H9 (cell line): ENCODE measurements around the gene IGFBP3. TPM values are rescaled to one million over a fixed set of nuclear protein-coding genes. Genes with fewer than 3 reads are reported as not detected.

ENCODE experiments used
- DNase-seq: peaks from one replicate; pipeline ENCODE4 v3.0.0-alpha.2; 2017
- H2AFZ ChIP-seq: one replicate; pipeline ENCODE4 v1.6.1; 2013; ENCODE audit warnings: mild to moderate bottlenecking, low read length, control low read depth, moderate library complexity
- H2AK5ac ChIP-seq: 2 replicates; pipeline ENCODE4 v1.6.1; 2013; ENCODE audit warnings: low read length, control low read depth, mixed read lengths; ENCODE audit not compliant: insufficient read length
- H2BK120ac ChIP-seq: one replicate; pipeline ENCODE4 v1.6.1; 2013; ENCODE audit warnings: low read depth, mild to moderate bottlenecking, low read length, control low read depth, inconsistent platforms; ENCODE audit not compliant: poor library complexity, severe bottlenecking
- H2BK12ac ChIP-seq: 2 replicates; pipeline ENCODE4 v1.6.1; 2013; ENCODE audit warnings: low read length, control low read depth, mixed read lengths, low read depth; ENCODE audit not compliant: insufficient read length
- H2BK15ac ChIP-seq: 2 replicates; pipeline ENCODE4 v1.6.1; 2013; ENCODE audit warnings: low read depth, low read length, control low read depth
- H2BK20ac ChIP-seq: one replicate; pipeline ENCODE4 v1.6.1; 2013; ENCODE audit warnings: low read depth, mild to moderate bottlenecking, low read length, control low read depth, inconsistent platforms; ENCODE audit not compliant: poor library complexity, severe bottlenecking
- H2BK5ac ChIP-seq: 2 replicates; pipeline ENCODE4 v1.6.1; 2013; ENCODE audit warnings: low read length, control low read depth, mixed read lengths; ENCODE audit not compliant: insufficient read length
- H3K14ac ChIP-seq: 2 replicates; pipeline ENCODE4 v1.6.1; 2013; ENCODE audit warnings: low read length, control low read depth; ENCODE audit not compliant: insufficient read depth
- H3K18ac ChIP-seq: 2 replicates; pipeline ENCODE4 v1.6.1; 2013; ENCODE audit warnings: low read depth, mild to moderate bottlenecking, mixed read lengths, low read length, control low read depth; ENCODE audit not compliant: insufficient read length
- H3K23ac ChIP-seq: 2 replicates; pipeline ENCODE4 v1.6.1; 2013; ENCODE audit warnings: low read length, control low read depth, mixed read lengths, low read depth; ENCODE audit not compliant: insufficient read length
- H3K23me2 ChIP-seq: 2 replicates; pipeline ENCODE4 v1.6.1; 2013; ENCODE audit warnings: low read depth, mild to moderate bottlenecking, mixed read lengths, low read length, control low read depth; ENCODE audit not compliant: insufficient read length, poor library complexity, severe bottlenecking
- H3K27ac ChIP-seq: 2 replicates; pipeline ENCODE4 v1.5.1; 2013; ENCODE audit warnings: low read length, control low read depth, mixed read lengths, low read depth; ENCODE audit not compliant: insufficient read length
- H3K27me3 ChIP-seq: 2 replicates; pipeline ENCODE4 v1.6.1; 2013; ENCODE audit warnings: low read length, control low read depth, inconsistent platforms; ENCODE audit not compliant: insufficient read depth
- H3K4ac ChIP-seq: 2 replicates; pipeline ENCODE4 v1.6.1; 2013; ENCODE audit warnings: low read depth, mild to moderate bottlenecking, control low read depth, inconsistent platforms, low read length, moderate library complexity
- H3K4me1 ChIP-seq: 2 replicates; pipeline ENCODE4 v1.6.1; 2013; ENCODE audit warnings: low read length, control low read depth, inconsistent platforms; ENCODE audit not compliant: insufficient read depth
- H3K4me2 ChIP-seq: 2 replicates; pipeline ENCODE4 v1.6.1; 2013; ENCODE audit warnings: low read length, control low read depth, mixed read lengths; ENCODE audit not compliant: insufficient read length, insufficient read depth
- H3K56ac ChIP-seq: 2 replicates; pipeline ENCODE4 v1.6.1; 2013; ENCODE audit warnings: low read depth, mild to moderate bottlenecking, mixed read lengths, low read length, control low read depth; ENCODE audit not compliant: insufficient read length
- H3K79me1 ChIP-seq: 2 replicates; pipeline ENCODE4 v1.6.1; 2013; ENCODE audit warnings: low read depth, mild to moderate bottlenecking, moderate library complexity, low read length, control low read depth, inconsistent platforms; ENCODE audit not compliant: insufficient read depth, poor library complexity, severe bottlenecking
- H3K79me2 ChIP-seq: 2 replicates; pipeline ENCODE4 v1.6.1; 2013; ENCODE audit warnings: low read length, control low read depth, inconsistent platforms; ENCODE audit not compliant: insufficient read depth
- H3K9ac ChIP-seq: 2 replicates; pipeline ENCODE4 v1.6.1; 2013; ENCODE audit warnings: low read length, control low read depth, mixed read lengths; ENCODE audit not compliant: insufficient read length; ENCODE audit errors: extremely low read depth
- H3K9me3 ChIP-seq: one replicate; pipeline ENCODE4 v1.6.1; 2013; ENCODE audit warnings: low read depth, low read length, inconsistent platforms; ENCODE audit not compliant: control insufficient read depth
- H3T11ph ChIP-seq: one replicate; pipeline ENCODE4 v1.6.1; 2013; ENCODE audit warnings: mild to moderate bottlenecking, low read length, control low read depth, inconsistent platforms
- H4K20me1 ChIP-seq: one replicate; pipeline ENCODE4 v1.6.1; 2013; ENCODE audit not compliant: control insufficient read depth, insufficient read length, insufficient read depth
- H4K5ac ChIP-seq: 2 replicates; pipeline ENCODE4 v1.6.1; 2013; ENCODE audit warnings: low read depth, mild to moderate bottlenecking, mixed read lengths, low read length, control low read depth; ENCODE audit not compliant: insufficient read length
- H4K8ac ChIP-seq: replicated peaks from 2 replicates; pipeline ENCODE4 v1.6.1; 2013; ENCODE audit warnings: low read length, control low read depth, mixed read lengths, low read depth; ENCODE audit not compliant: insufficient read length
- H4K91ac ChIP-seq: 2 replicates; pipeline ENCODE4 v1.6.1; 2013; ENCODE audit warnings: low read depth, mild to moderate bottlenecking, moderate library complexity, mixed read lengths, low read length, control low read depth; ENCODE audit not compliant: insufficient read length
- H3K27ac Mint-ChIP-seq, 3 experiments: 2 replicates in 2 of 3; 3 replicates in 1 of 3; pipeline ENCODE4 v1.8.0; 2020 to 2021; ENCODE audit warnings: mixed read lengths in 3 of 3, mild to moderate bottlenecking in 1 of 3, moderate library complexity in 1 of 3
- H3K27me3 Mint-ChIP-seq: 2 replicates; pipeline ENCODE4 v1.8.0; 2021; ENCODE audit warnings: low read depth, mild to moderate bottlenecking, moderate library complexity, mixed read lengths
- H3K36me3 Mint-ChIP-seq, 3 experiments: 2 replicates in 2 of 3; 3 replicates in 1 of 3; pipeline ENCODE4 v1.8.0; 2020 to 2021; ENCODE audit warnings: low read depth in 3 of 3, mixed read lengths in 3 of 3; ENCODE audit not compliant: insufficient read depth in 1 of 3
- H3K4me1 Mint-ChIP-seq, 2 experiments: 2 replicates each; pipeline ENCODE4 v1.8.0; 2020; ENCODE audit warnings: mixed read lengths in 2 of 2
- H3K4me3 Mint-ChIP-seq, 2 experiments: 2 replicates in 1 of 2; 3 replicates in 1 of 2; pipeline ENCODE4 v1.8.0; 2020 to 2021; ENCODE audit warnings: mild to moderate bottlenecking in 2 of 2, mixed read lengths in 2 of 2, moderate library complexity in 1 of 2
- H3K9me3 Mint-ChIP-seq, 2 experiments: 2 replicates in 1 of 2; 3 replicates in 1 of 2; pipeline ENCODE4 v1.8.0; 2020; ENCODE audit warnings: mild to moderate bottlenecking in 2 of 2, mixed read lengths in 2 of 2, moderate library complexity in 1 of 2
- CTCF ChIP-seq: fragments of 200-600 bp; sonication (generic); conservative IDR thresholded peaks from 3 replicates; pipeline ENCODE4 v1.8.0; 2021; ENCODE audit warnings: antibody characterized with exemption, mild to moderate bottlenecking
- WGBS: extraction: QIAGEN DNeasy Blood & Tissue Kit; methylation state at CpG from one replicate; pipeline ENCODE4 v1.1.7; 2013; ENCODE audit warnings: missing lambda C conversion rate, low lambda C conversion rate, mixed read lengths; ENCODE audit not compliant: insufficient read length; ENCODE audit errors: extremely low coverage; 5-methylcytosine and 5-hydroxymethylcytosine counted together
- total RNA-seq: library from RNA; stranded (reverse); gene quantifications from 2 replicates; pipeline ENCODE4 v1.2.1, GENCODE V29; 2021

The IGFBP3 gene
- total RNA-seq, 1 experiment from 2014 or later, result 10.0 TPM

DNA sequence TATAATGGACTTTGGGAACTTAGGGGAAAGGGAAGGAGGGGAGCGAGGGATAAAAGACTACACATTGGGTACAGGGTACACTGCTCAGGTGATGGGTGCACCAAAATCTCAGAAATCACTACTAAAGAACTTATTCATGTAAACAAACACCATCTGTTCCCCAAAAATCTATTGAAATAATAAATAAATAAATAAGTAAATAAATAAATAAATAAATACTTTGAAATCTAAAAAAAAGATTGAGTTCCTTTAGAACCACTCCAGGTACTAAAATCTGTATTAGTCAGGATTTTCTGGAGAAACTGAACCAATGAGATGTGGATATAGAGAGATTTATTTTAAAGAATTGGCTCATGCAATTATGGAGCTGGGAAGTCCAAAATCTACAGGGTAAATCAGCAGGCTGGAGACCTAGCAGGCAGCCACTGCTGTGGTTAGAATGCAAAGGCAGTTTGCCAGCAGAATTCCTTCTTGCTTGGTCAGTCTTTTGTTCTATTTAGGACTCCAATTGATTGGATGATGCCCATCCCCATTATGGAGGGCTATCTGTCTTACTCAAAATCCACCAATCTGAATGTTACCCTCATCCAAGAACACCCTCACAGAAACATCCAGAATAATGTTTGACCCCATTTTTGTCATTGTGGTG, 23.9 kb downstream of the IGFBP3 start:
- Histone ChIP-seq H3K56ac (no peak overlapping the region), H2BK15ac (no peak overlapping the region), H4K5ac (no peak overlapping the region)

More for the DNA sequence above, 23.9 kb downstream of the IGFBP3 start:
- no peaks in the 10 kb centered on the region for H3K79me1 ChIP-seq
- H3K4me1 ChIP-seq, result no peaks in the 10 kb centered on the region
- TF ChIP-seq CTCF, result no peak
- no peak for DNase-seq
- no peak overlapping the region for H3K4me3 Mint-ChIP-seq
- no peak overlapping the region for H3T11ph ChIP-seq
- H3K4ac ChIP-seq, result no peak overlapping the region
- H2AFZ ChIP-seq, result no peak overlapping the region
- no peaks in the 10 kb centered on the region for H4K20me1 ChIP-seq
- H3K9ac ChIP-seq, result no peak overlapping the region
- no peak overlapping the region for H3K4me2 ChIP-seq
- H3K27me3 Mint-ChIP-seq, result peaks cover 34% of the 10 kb centered on the region
- H3K14ac ChIP-seq, result no peak overlapping the region
- H3K23me2 ChIP-seq, result no peaks in the 10 kb centered on the region
- H2BK120ac ChIP-seq, result no peak overlapping the region
- H3K4me1 Mint-ChIP-seq, result no peaks in the 10 kb centered on the region
- 0 out of 2 replicates have a peak, but pooled peaks cover 2% of the 10 kb centered on the region for H3K27me3 ChIP-seq
- no peak overlapping the region for H3K23ac ChIP-seq
- H2AK5ac ChIP-seq, result no peak overlapping the region
- no peak overlapping the region for H3K27ac ChIP-seq
- WGBS, result no CpG with 5 or more reads among the region's 1 CpG
- no peaks in the 10 kb centered on the region for H3K79me2 ChIP-seq
- no peak overlapping the region for H4K91ac ChIP-seq
- H3K9me3 ChIP-seq, result no peaks in the 10 kb centered on the region
- H3K9me3 Mint-ChIP-seq, result no peaks in the 10 kb centered on the region; a peak in 1 of 5 replicates
- H2BK12ac ChIP-seq, result no peak overlapping the region
- no peak overlapping the region for H4K8ac ChIP-seq
- H3K36me3 Mint-ChIP-seq, result no peaks in the 10 kb centered on the region
- H2BK20ac ChIP-seq, result no peak overlapping the region
- H3K18ac ChIP-seq, result no peak overlapping the region
- no peak overlapping the region for H2BK5ac ChIP-seq
- no peak overlapping the region for H3K27ac Mint-ChIP-seq
